ENCODE measurements around the gene LYSET.
A peak's percentile ranks its signal among the peaks of the same experiment; 100 is the strongest.
"Not testable (repeated sequence)": the region's sequence is repeated elsewhere in the genome, so short reads cannot be mapped to it uniquely, and the experiment has no call there.

Gene LYSET

DNA sequence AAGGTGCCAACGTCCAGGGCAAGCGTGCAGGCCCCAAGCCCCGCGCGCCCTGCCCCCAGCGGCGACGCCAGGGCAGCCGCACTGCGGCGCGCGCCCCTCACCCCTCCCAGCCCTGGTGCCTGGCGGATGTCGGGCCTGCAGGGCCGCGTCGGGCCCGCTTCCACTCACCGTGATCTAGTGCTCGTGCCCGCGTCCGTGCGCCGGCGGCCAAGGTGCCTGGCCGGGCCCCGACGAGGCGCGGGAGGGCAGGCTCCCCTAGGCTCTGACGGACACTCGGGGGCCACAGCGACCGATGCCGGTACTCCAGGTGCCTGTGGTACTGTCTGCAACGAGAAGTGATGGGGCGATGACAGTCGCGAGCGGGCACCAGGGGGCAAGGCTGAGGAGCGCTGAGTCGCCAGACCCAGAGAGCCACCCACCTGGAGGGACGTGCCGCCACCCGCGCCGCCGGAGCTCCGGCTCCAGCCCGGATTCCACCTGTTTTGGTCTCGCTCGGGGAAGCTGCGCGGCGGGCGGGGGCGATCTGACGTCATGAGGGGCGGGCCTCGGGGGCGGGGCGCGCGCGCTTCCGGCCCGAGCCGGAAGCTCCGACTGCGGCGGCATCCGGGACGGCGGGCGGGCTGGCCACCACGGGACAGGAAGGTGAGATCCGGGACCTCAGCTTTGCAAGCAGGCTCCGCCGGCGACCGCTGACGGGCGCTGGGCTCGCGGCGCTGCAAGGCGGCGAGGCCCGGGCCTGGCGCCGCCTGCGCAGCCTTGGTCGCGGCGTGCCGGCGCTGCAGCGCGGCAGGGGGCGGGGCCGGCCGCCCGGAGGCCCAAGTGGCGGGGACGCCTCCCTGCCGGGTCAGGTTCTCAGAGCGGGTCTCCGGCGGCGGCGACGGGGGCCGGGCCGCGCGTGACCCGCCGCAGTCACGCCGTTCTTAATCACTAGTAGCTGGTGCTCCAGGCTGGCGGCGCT lies at the start of gene LYSET, which contains the start of gene MOAP1:
LYSET (plus strand) TSS at position 927 of the 958 bp plus-strand sequence. CDS start 89 bp downstream, outside the sequence.
MOAP1 (minus strand) TSS at position 507 of the 958 bp plus-strand sequence. CDS start 655 bp downstream, outside the sequence.
- DNase-seq: peak; percentile 96

DNA sequence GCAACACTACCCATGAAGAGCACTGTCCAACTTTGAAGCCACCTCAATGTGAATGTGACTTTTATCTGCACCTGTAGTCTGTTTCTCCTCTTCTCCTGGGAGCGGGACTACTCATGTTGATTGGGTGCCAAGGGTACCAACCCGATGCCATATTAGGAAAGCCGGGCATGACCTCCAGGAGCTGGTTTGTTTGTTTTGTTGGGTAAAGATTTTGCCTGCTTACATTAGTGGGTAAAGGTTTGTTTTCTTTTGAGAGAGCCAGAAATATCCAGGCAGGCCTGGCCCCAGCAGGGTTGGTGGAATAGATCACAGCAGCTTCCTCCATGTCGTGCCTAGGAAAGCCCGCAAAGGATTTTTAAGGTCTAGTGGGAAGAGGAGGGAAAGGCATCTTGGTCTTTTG lies 49.7 kb upstream of the LYSET start:
- no peak for DNase-seq

GRCh38 chr14:93136009-93136408 lies 49.1 kb upstream of the LYSET start:
- DNase-seq: no peak

DNA sequence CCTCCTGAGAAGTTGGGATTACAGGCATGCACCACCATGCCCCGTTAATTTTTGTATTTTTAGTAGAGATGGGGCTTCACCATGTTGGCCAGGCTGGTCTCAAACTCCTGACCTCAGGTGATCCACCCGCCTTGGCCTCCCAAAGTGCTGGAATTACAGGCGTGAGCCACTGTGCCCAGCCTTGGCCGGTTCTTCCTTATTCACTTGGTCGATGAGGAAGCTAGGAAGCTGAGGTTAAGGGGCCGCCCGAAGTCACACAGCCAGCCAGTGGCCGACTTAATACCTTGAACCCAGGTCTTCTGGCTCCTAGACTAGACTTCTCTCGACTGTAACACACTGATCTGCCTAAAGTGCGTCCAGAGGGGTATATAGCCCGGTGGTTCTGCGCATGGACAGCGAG lies 48.6 kb upstream of the LYSET start:
- DNase-seq: not testable (repeated sequence)

- no peak for DNase-seq
Observed at GRCh38 chr14:93137864-93138263, 47.3 kb upstream of the LYSET start.

DNA sequence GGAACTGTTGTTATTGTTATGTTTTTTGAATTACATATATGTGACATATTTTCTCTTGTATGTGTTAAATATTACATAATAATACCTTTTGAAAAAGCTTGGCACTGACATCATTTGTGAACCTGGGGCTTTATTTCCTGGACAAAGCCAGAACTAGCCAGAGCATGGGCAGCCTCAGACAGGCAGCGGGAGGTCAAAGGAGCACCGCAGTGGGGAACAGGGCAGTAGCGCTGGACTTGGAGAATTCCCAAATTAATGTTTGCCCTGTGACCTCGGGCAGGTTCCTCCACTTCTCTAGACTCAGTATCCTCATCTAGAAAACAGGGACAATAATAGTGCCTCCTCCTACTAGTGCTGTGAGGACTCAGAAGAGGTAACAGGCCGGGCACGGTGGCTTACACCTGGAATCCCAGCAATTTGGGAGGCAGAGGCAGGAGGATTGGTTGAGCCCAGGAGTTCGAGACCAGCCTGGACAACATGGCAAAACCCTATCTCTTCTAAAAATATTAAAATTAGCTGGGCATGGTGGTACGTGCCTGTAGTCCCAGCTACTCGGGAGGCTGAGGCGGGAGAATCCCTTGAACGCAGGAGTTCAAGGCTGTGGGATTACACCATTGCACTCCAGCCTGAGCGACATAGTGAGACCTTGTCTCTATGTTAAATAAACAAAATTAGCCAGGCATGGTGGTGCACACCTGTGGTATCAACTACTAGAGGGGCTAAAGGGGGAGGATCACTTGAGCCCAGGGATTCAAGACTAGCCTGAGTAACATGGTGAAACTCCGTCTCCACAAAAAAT lies 42.1 kb upstream of the LYSET start:
- DNase-seq: no peak

DNA sequence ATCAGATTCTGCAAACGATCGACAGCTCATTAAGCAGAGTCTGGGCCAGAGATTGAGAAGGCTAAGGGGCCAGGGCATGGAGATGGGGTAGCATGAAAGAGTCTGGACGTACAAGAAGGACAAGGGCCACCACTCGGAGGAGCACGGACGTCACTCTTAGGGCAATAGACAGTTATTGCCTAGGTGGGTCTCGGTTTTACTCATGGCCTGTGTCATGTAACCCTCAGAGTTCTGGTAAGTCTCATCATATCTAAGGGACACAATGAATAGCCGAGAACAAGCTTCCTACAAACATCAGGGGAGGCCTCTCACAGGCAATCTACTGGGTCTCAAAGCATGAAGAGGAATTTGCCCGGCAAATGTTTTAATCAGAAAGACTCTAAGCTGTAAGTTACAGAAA lies 39.0 kb upstream of the LYSET start:
- DNase-seq: no peak

- DNase-seq: no peak
Observed at GRCh38 chr14:93148979-93149378, 36.1 kb upstream of the LYSET start.

GRCh38 chr14:93150227-93151208 lies 34.6 kb upstream of the LYSET start:
- DNase-seq: peak; percentile 32

GRCh38 chr14:93153121-93153520 lies 32.0 kb upstream of the LYSET start:
- no peak for DNase-seq

- no peak for DNase-seq
Observed at GRCh38 chr14:93155667-93156066, 29.4 kb upstream of the LYSET start.

DNA sequence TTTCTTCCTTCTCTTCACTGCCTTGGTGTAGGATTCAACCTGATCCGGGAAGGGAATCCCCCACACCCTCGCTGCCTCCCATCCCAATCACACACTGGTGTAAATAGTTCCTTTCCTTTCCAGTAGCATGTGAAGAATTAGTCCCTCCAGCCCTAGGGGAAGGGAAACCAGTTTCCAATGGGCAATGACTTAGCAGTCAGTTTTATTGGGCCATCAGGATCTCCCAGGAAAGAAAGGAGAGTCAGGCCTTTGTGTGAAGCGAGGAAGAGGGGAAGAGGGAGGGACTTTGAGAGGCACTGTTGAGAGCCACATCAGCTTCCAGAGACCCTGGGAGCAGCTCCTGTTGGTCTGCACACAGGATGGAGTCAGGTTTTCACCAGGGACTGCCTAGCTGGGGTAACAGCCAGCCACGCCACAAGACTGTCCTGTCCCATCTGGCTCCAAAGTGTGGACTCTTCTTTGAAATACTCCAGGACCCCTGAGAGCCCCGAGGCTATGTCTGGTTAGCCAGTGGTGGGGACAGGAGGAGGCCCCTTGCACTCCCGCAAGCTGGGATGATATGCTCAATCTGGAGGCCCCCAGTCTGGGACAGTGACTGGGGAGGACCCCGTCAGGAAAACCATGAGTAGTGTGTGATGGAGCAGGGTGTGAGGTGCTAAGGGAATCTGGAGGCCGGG lies 28.3 kb upstream of the LYSET start:
- no peak for DNase-seq

DNA sequence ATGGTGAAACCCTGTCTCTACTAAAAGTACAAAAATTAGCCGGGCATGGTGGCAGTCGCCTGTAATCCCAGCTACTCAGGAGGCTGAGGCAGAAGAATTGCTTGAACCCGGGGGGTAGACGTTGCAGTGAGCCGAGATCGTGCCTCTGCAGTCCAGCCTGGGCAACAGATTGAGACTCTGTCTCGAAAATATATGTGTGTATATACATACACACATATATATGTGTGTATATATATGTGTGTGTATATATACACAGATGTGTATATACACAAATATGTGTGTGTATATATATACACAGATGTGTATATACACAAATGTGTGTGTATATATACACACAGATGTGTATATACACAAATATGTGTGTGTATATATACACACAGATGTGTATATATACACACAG lies 26.8 kb upstream of the LYSET start:
- not testable (repeated sequence) for DNase-seq

DNA sequence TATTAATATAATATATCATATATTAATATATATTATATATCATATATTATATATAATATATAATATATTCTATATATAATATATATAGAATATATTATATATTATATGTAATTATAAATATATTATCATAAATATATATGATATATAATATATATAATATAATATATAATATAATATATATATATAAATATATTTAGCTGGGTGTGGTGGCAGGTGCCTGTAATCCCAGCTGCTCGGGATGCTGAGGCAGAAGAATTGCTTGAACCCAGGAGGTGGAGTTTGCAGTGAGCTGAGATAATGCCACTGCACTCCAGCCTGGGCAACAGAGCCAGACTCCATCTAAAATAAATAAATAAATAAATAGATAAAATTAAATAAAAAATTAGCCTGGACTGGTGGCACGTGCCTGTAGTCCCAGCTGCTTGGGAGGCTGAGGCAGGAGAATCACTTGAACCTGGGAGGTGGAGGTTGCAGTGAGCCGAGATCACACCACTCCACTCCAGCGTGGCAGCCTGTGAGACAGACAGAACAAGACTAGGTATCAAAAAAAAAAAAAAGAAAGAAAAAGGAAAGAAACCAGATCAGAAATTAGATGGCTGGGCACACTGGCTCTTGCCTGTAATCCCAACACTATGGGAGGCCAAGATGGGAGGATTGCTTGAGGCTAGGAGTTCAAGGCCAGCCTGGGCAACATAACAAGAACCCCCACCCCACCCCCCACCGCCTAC lies 25.3 kb upstream of the LYSET start:
- not testable (repeated sequence) for DNase-seq

DNA sequence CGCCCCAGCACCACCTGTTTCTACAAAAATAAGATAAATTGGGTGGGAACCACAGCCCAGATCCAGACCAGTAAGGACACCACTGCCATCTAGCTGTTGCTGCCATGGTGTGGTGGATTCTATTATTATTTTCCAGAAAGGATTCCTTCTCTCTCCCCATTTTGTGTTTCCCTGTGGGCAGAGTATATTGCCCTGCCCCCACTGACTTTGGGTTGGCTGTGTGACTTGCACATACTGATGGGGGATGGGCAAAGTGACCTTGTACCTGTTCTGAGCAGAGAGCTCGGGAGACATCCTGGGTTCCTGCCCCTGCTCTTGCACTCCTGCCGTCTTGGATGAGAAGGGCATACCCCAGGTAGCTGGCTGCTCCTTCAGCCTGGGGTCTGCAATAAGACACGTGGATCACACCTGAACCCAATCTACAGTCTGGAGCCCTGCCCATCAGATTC lies 24.7 kb upstream of the LYSET start:
- no peak for DNase-seq

DNA sequence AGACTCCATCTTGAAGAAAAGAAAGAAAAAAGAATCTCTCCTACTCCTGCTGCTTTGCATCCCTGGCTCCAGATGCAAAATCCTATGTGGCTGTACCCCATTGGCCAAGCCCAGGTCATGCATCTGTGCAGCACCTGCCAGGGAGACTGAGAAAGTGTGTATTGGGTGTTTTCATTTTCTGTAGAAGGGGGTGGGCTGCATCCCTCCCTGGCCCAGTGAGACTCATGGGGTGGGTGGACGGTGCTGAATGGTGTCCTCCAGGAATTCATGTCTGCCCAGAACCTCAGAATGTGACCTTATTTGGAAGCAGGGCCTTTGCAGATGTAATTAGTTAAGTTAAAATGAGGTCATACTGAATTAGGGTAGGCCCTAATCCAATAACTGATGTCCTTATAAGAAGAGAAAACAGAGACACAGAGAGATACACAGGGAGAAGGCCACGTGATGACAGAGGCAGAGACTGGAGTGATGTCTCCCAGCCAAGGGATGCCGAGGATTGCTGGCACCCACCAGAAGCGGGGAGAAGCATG lies 23.6 kb upstream of the LYSET start:
- DNase-seq: no peak

DNA sequence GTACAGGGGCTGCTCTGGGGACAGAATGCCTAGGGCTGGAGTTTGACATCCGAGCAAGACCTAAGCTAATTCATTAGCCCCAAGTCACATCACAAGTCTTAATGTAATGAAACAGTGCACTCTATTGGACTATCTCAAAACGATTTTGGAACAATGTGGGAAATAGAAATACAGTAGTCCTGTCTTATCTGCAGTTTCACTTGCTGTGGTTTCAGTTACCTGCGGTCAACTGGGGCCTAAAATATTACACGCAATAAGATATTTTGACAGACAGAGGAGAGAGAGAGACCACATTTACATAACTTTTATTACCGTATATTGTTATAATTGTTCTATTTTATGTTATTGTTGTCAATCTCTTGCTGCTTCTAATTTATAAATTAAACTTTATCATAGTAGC lies 21.6 kb upstream of the LYSET start:
- DNase-seq: no peak

DNA sequence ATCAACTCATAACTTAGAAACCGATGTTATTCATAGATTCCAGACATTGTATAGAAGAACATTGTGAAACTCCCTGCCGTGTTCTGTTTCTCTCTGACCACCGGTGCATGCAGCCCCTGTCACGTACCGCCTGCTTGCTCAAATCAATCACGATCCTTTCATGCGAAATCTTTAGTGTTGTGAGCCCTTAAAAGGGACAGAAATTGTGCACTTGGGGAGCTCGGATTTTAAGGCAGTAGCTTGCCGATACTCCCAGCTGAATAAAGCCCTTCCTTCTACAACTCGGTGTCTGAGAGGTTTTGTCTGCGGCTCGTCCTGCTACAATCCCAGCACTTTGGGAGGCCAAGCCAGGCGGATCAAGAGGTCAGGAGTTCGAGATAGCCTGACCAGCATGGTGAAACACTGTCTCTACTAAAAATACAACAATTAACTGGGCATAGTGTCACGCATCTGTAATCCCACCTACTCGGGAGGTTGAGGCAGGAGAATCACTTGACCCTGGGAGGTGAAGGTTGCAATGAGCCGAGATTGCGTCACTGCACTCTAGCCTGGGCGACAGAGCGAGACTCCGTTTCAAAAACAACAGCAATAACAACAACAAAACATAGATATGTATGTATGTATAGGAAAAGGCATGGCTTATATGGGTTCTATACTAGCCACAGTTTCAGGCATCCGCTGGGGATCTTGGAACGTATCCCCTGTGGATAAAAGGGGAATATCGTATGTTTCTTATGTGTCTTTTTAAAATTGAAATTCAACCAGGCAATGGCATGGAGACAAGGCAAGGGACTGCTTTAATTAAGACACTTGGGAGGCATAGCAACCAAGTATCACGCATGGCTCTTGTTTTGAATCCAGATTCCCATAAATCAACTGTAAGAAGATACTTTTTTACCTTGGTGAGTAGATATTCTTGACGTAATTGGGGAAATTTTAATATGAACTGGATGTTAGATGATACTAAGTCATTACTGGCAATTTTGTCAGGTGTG lies 19.5 kb upstream of the LYSET start:
- not testable (repeated sequence) for DNase-seq

DNA sequence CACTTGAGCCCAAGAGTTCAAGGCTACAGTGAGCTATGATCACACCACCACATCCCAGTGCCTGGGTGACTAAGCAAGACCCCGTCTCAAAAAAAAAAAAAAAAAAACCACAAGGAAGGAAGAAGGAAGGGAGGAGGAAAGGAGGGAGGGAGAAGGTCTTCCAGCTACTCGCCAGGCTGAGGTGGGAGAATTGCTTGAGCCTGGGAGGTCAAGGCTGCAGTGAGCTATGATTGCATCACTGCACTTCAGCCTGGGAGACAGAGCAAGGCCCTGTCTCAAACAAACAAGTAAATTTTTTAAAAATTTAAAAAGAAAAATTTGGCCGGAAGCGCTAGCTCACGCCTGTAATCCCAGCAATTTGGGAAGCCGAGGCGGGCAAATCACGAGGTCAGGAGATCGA lies 16.5 kb upstream of the LYSET start:
- DNase-seq: not testable (repeated sequence)

All from retina (tissue), 1 donor.